Measurements from ENCODE around the gene KLHL1.

Gene KLHL1

DNA sequence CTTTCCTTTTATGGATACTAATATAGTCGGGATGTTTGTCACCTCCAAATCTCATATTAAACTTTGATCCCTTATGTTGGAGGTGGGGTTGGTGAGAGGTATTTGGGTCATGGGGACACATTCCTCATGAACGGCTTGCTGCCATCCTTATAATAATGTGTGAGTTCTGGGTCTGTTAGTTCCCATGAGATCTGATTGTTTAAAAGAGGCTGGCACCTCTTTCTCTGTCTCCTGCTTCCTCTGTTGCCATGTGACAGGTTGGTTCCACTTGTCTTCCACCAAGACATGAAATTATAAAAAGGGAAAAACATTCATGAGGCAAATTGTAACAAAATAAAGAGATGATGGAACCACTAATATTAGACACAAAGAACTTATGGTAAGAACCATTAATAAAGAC lies 108.4 kb downstream of the KLHL1 start:
- no peak for DNase-seq

DNA sequence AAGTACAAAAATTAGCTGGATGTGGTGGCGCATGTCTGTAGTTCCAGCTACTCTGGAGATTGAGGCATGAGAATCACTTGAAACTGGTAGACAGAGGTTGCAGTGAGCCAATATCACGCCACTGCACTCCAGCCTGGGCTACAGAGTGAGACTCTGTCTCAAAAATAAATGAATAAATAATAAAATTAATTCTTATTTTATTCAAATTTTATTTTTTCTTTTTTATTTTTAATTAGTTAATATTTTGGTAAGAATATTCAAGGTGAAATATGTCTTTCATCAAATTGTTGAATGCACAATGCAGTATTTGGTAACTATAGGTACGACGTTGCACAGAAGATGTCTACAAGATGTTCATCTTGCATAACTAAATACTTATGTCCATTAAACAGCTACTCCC lies 111.2 kb downstream of the KLHL1 start:
- DNase-seq = no peak

DNA sequence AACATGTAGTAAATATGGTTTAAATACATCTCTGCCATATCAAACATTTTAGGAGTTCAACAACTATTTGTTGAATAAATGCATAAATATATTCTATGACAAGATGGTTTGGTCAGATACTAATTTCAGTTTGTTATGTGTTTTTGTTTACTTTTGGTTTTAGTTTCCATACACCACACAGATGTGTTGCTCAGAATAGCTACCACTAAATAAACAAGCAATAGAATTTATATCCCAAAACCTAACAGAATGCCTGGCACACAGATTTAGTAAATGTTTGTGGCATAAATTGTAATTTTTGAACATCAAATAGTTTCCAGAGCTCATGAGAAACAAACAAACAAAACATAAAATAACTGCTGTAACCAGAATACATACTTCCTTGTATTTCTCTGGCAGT lies 127.5 kb downstream of the KLHL1 start:
- DNase-seq = no peak

DNA sequence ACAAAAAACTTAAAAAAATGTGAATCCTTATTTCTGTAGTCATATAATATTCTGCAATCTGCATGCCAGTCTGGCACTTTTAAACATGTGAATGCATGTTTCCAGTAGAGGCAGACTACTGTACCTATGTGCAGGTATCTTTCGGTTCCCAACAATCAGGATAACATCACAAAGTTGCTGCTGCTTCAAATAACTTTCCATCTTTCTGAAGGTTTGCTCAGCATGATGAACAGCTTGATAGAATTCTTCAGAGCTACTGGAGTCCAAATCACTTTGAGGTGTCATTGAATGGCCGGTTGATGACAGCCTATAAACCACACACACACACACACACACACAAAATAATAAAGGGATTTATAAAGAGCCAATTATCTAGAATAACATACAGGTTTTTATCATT lies 132.8 kb downstream of the KLHL1 start:
- DNase-seq = no peak

GRCh38 chr13:69970520-69970919 lies 137.7 kb downstream of the KLHL1 start:
- DNase-seq = no peak

DNA sequence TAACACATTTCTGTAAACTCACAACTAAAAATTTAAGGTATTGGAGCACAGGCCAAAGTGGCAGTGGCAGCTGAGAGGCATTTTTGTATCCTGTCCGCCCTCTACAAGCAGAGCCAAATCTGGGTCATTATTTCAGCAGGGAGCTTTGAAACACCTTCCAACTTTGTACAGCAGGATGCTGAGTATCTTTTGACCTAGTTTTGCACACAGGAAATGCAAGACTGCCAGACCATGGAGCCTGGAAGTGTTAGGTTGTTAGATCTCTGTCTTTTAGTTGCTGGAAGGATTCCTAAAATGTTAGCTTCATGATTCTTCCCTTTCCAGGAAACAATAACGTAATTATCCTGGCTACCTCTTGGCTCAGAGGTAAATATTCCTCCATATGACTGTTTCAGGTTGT lies 149.2 kb downstream of the KLHL1 start:
- DNase-seq = no peak

- DNase-seq = no peak
Measured at GRCh38 chr13:69956839-69957238, 151.4 kb downstream of the KLHL1 start.

DNA sequence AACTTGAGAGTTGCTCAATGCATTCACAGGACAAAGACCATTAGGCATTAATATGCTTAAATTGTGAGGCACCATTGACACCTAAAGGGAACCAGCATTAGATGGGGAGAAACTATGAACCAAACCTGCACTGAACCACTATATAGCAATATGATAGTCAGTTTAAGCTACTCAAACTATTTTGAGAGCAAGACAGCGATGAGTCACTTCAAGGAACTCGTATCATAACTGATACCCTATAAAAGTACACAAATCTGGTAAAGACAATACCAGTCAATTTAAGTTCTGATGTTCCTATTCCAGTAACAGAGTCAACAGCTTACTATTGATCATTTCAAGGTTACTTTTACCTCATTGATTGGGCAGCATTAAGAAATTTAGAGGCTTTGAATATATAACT lies 151.9 kb downstream of the KLHL1 start:
- DNase-seq = no peak

- DNase-seq = no peak
Measured at GRCh38 chr13:69955271-69955670, 153.0 kb downstream of the KLHL1 start.

DNA sequence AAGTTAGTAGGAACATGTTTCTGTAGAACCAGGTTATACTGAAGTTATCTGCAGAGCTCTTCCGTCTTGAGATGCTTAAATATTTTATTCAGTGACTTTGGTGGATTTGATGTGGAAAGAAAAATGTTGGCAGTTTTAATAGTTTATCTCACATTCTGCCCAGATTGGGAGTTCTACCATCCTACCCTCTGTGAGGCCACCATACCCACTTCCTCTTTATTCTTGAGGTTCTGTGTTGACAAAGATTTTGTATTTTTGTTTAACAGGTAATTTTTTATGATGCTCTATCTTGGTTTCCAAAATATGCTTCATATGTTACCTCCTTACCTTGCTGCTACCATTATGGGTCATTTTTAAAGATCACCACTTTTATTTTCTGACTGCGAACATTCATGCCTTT lies 156.8 kb downstream of the KLHL1 start:
- no peak for DNase-seq

- DNase-seq = no peak
Measured at GRCh38 chr13:69950160-69950559, 158.1 kb downstream of the KLHL1 start.

DNA sequence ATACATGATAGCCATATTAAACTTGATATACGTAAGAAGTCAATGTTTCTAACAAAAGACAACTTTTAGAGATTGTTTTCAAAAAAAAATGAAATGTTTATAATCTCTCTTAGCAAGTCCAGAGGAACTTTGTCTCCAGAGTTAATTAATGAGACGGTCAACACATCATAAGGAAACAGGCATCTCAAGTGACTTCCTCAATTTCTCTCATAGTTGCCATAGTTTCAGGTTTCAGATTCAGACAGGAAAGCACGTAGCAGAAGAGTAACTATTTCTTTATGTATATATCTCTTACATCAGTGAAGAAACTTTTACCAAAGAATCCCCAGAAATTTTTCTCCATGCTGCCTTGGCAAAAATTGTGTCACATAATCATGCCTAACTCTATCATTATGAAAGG lies 160.2 kb downstream of the KLHL1 start:
- DNase-seq = no peak

DNA sequence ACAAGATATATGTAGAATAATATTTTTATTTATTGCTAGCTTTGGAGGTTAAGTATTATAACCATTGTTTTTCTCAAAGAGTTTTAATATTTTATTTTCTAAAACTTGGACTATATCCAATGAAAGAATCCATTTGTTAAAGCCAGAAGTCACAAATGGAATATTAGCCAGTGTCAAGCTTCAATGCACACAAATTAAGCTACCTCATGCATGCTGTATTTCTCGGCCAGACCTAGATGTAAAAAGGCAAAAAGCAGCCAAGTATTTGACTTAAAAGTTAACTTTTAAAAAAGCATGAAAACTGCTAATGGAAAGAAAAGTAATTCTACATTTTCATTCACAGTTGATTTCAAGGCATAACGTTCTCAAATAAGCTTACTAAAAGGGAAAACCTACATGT lies 160.7 kb downstream of the KLHL1 start:
- no peak for DNase-seq

DNA sequence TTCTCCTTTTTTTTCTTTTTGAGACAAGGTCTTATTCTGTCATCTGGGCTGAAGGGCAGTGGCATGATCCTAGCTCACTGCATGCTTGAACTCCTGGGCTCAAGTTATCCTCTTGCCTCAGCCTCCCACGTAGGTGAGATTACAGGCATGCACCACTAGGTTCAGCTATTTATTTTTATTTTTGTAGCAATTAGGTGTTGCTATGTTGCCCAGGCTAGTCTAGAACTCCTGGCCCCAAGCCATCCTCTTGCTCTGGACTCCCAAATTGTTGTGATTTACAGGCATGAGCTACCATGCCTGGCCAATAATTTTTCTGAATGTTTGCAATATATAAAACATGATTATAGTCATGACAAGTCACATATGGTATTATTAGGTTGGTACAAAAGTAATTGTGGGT lies 161.7 kb downstream of the KLHL1 start:
- no peak for DNase-seq

GRCh38 chr13:69935043-69935442 lies 173.2 kb downstream of the KLHL1 start:
- no peak for DNase-seq

DNA sequence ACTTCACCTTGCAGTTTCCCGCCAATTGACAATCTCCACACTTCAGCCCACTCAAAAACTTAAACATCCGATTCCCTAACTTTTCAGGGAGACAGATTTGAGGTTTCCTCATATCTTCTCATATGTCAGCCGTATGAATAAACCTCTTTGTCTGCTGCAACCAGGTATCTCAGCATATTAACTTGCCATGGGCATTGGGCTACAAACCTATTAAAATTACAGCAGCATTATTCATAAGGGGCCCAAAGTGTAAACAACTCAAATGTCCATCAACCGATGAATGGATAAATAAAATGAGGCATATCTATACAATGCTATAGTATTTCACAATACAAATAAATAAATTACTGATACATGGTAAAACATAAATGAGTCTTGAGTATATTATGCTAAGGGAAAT lies 180.0 kb downstream of the KLHL1 start:
- DNase-seq = no peak

DNA sequence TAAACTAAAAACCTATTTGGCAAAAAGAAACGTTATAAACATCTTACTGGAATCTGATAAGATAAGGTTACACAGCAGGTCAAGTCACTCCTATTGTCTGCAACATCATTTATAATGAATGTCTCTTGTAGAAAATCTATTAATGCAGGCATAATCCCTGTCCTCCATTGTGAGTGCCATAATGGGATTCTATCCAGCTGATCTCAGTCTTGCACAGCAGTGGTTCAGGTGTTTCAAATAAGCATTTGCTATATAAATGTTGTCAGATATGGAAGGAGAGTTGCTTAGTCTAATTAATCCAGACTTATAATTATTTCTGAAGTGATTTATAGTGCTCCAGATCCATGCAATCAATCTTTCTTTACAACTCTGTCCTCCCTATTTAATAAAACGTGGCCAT lies 187.1 kb downstream of the KLHL1 start:
- DNase-seq = no peak

GRCh38 chr13:69912630-69913029 lies 195.6 kb downstream of the KLHL1 start:
- no peak for DNase-seq

DNA sequence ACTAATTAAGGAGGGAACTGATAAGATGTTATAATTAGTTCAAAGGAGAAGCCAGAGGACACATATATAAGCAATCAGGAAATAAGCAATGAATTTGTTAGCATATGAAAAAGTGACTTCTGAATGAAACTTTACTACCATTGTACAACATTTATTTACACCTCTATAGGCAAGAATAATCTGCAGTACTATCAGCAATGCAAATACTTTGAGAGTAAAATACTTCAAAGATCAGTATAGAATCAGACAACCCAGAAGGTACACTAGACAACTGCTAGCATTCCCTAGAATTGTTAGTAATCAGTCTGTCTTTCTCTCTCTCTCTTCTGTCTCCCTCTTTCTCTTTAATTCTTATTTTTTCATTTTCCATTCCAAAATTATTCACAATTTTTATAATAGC lies 197.5 kb downstream of the KLHL1 start:
- no peak for DNase-seq

DNA sequence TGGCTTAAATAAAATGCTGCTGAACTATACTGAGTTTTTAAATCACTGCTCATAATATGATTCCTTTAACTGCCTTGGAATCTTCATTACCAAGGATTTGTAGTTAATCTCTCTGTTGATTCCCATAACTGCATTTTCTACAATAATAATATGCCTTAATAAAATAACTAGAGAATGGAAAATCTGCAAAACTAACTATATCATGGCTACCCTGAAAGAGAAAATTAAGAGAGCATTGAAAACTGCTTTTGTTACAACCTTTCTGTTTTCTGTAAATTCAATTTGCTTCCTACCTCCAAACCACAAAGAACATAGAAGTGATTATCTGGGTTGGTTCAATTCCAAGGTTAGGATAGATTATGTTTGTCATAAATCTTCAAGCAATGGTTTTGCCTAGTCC lies 203.5 kb downstream of the KLHL1 start:
- no peak for DNase-seq

DNA sequence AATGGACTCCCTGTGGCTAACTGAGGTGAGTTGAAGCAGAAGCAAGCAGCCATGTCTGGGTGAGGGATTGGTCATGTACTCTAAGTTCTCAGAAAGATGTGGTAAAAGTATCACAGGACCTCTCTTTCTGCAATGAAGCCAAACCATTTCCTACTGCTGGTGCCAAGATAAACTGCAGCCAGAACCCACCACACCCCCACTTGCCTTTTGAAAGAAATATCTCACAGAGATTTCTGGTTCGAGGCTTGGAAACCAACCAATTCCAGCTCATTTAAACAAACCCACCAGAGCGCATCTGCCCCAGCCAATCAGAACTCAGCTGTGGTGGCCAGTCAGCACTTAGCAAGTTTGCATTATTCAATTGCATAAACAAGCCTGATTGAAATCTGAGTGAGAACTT lies 205.2 kb downstream of the KLHL1 start:
- DNase-seq = no peak

DNA sequence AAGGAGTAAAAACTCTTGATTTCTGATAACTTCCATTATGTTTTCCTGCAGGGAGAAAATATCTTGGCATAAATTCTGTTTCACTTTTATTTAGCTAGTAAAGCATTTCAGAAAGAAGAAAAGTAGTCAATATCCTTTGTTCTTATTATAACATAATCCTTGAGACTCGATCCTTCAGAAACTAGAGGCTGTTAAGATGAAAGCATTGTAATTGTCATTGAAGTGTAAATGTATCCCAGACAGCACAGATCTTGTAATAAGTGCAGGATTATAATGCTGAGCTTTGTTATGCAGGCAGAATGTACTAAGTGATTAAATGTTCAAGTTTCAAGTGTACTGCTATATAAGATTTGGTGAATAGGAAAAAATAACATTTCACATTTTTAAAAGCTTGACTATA lies 225.8 kb downstream of the KLHL1 start:
- DNase-seq = no peak

GRCh38 chr13:69879936-69880335 lies 228.3 kb downstream of the KLHL1 start:
- no peak for DNase-seq

- no peak for DNase-seq
Measured at GRCh38 chr13:69872321-69873047, 235.8 kb downstream of the KLHL1 start.

- no peak for DNase-seq
Measured at GRCh38 chr13:69866555-69866954, 241.7 kb downstream of the KLHL1 start.
